ENCODE data around the gene MTHFR. TPM values are rescaled to one million over a fixed set of nuclear protein-coding genes. Genes with fewer than 3 reads are reported as not detected.

Gene MTHFR
- total RNA-seq, 1 experiment from 2014 or later, result 27.8 TPM

DNA sequence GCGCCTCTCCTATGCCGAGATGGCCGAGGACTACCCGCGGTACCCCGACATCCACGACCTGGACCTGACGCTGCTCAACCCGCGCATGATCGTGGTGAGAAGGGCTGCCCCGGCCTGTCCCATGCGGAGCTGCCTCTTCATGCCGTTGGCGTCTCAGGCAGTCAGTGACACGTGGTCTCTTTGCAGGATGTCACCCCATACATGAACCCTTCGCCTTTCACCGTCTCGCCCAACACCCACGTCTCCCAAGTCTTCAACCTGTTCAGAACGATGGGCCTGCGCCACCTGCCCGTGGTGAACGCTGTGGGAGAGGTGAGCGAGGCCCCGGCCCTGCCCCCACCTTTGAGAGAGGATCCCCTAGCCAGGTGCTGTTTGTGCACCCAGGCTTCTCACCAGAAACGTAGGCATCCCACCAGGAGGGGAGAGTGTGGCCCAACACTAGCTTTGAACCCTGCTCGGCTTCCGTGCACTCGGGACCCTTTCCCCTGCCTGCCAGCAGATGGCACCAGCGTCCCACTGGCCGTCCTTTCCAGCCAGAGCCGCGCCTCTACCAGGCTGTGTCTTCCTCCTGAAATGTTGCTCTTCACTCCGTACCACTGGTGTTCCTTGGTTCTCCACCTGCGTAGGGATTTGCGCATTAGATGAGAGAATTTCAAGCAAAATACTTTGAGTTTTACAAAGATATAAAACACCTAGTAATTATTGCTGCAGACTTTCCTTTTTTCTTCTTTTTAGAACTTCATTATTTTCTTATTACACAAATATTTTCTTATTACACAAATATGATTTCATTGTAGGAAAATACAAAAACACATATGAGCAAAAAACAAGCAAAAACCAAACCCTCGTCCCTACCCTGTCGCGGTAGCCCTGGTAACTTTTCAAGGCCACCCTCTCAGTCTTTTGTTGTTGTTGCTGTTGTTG is 32.8 kb upstream of the MTHFR start:
- intact Hi-C loops (cut with micrococcal nuclease; ENCODE audit: unreplicated experiment), result loop anchor here (1.0 to 5.0 kb wide), 2 partner anchors 56 to 69 kb away; no protein-coding TSS in a partner anchor
- H3K36me3 ChIP-seq (ENCODE audit: control insufficient read depth, insufficient read depth, low read length), result peaks cover 16% of the 10 kb centered on the region

DNA sequence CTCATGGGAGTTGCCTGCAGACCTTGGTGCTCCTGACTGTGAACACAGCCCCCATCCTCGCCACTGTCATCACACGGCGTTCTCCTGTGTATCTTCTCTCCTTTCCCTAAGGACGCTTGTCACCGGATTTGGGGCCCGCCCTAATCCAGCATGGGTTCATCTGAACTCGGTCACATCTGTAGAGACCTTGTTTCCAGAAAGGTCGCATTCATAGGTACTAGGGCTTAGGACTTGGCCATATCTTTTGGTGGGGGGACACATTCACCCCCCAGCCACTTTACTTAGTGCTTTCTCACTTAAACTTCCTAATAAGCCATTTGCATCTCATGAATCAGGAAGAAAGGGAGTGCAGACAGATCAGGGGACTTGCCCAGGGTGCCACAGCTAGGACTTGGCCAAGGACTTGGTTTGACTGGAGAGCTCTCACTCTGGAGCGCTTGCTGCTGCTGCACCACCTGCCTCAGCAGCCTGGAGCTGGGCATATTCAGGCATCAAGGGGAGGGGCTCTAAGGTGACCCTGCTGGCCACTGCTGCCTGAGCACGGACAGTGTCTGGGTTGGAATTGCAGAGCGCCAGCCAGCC is 32.1 kb upstream of the MTHFR start:
- H3K4me1 Mint-ChIP-seq (ENCODE audit: low read depth, unreplicated experiment), result no peaks in the 10 kb centered on the region
- Histone ChIP-seq H3K4me1 (no peaks in the 10 kb centered on the region), H3K4me3 (ENCODE audit: low read depth, low read length) (no peak overlapping the region), H3K36me3 (ENCODE audit: control insufficient read depth, insufficient read depth, low read length) (peaks cover 16% of the 10 kb centered on the region), H3K27me3 (replicated peaks; ENCODE audit: control insufficient read depth, insufficient read depth, low read length) (no peaks in the 10 kb centered on the region), H3K9me3 (no peaks in the 10 kb centered on the region)
- TF ChIP-seq CTCF (IDR thresholded peaks at IDR 0.05; ENCODE audit: insufficient read depth in 1 of 2, low read depth in 1 of 2, low read length in 1 of 2, severe bottlenecking in 1 of 2, unreplicated experiment in 1 of 2), result no peak
- POLR2A ChIA-PET, result interaction anchor here (1.0 kb wide), 1 partner anchor 70 kb away, joined by 4 read pairs; no protein-coding TSS in a partner anchor
- intact Hi-C loops (cut with micrococcal nuclease; ENCODE audit: unreplicated experiment), result loop anchor here (1.0 to 5.0 kb wide), 2 partner anchors 56 to 69 kb away; no protein-coding TSS in a partner anchor
- no peaks in the 10 kb centered on the region for H3K27me3 Mint-ChIP-seq (ENCODE audit: insufficient read depth, unreplicated experiment)
- CTCF ChIA-PET, result interaction anchor here (0.5 to 1.6 kb wide), 9 partner anchors 13 to 174 kb away, joined by 3 to 11 read pairs (median 4); partner anchors contain the start of genes CLCN6, FBXO6 and MTHFR
- H3K27ac Mint-ChIP-seq (ENCODE audit: unreplicated experiment), result peak overlapping the region; percentile 32
- BruUV-seq (replicated peaks), result no TSS peak
- H3K9me3 Mint-ChIP-seq (ENCODE audit: unreplicated experiment), result no peaks in the 10 kb centered on the region
- H3K36me3 Mint-ChIP-seq (ENCODE audit: insufficient read depth, unreplicated experiment), result peaks cover 62% of the 10 kb centered on the region
- no peak overlapping the region for H3K4me3 Mint-ChIP-seq (ENCODE audit: unreplicated experiment)
- DNase-seq, result no peak

More for the DNA sequence above, 32.8 kb upstream of the MTHFR start:
- Mint-ChIP-seq H3K4me3 (ENCODE audit: unreplicated experiment) (no peak overlapping the region), H3K4me1 (ENCODE audit: low read depth, unreplicated experiment) (no peaks in the 10 kb centered on the region), H3K9me3 (ENCODE audit: unreplicated experiment) (no peaks in the 10 kb centered on the region), H3K36me3 (ENCODE audit: insufficient read depth, unreplicated experiment) (peaks cover 64% of the 10 kb centered on the region), H3K27me3 (ENCODE audit: insufficient read depth, unreplicated experiment) (no peaks in the 10 kb centered on the region), H3K27ac (ENCODE audit: unreplicated experiment) (no peak overlapping the region)
- no peaks in the 10 kb centered on the region for H3K27me3 ChIP-seq (replicated peaks; ENCODE audit: control insufficient read depth, insufficient read depth, low read length)
- BruUV-seq (replicated peaks), result no TSS peak
- POLR2A ChIA-PET, result interaction anchor here (1.0 kb wide), 1 partner anchor 69 kb away, joined by 4 read pairs; no protein-coding TSS in a partner anchor
- H3K4me3 ChIP-seq (ENCODE audit: low read depth, low read length), result no peak overlapping the region
- no peaks in the 10 kb centered on the region for H3K4me1 ChIP-seq
- DNase-seq, result peak; percentile 68 to 81
- CTCF ChIA-PET, result interaction anchor here (0.5 to 1.6 kb wide), 9 partner anchors 13 to 175 kb away, joined by 3 to 11 read pairs (median 4); partner anchors contain the start of genes CLCN6, FBXO6 and MTHFR
- TF ChIP-seq CTCF (IDR thresholded peaks at IDR 0.05; ENCODE audit: insufficient read depth in 1 of 2, low read depth in 1 of 2, low read length in 1 of 2, severe bottlenecking in 1 of 2, unreplicated experiment in 1 of 2), result peak; percentile 92 to 98
- no peaks in the 10 kb centered on the region for H3K9me3 ChIP-seq

Measured in Caco-2 (cell line).